Osteocyte (in vitro differentiated cells): ENCODE measurements around the gene ABLIM1. TPM values are rescaled to one million over a fixed set of nuclear protein-coding genes. Genes with fewer than 3 reads are reported as not detected.

Experiments used
- DNase-seq: peaks from one replicate; pipeline ENCODE4 v3.0.0; 2021; ENCODE audit warnings: mixed read lengths; ENCODE audit not compliant: unreplicated experiment; ENCODE audit errors: extremely low spot score
- H3K27ac Mint-ChIP-seq: one replicate; pipeline ENCODE4 v1.8.0; 2021; ENCODE audit warnings: mild to moderate bottlenecking, mixed read lengths; ENCODE audit not compliant: unreplicated experiment
- H3K27me3 Mint-ChIP-seq: one replicate; pipeline ENCODE4 v1.8.0; 2021; ENCODE audit warnings: mixed read lengths; ENCODE audit not compliant: unreplicated experiment
- H3K36me3 Mint-ChIP-seq: one replicate; pipeline ENCODE4 v1.8.0; 2021; ENCODE audit warnings: mixed read lengths; ENCODE audit not compliant: unreplicated experiment
- H3K4me1 Mint-ChIP-seq: one replicate; pipeline ENCODE4 v1.8.0; 2021; ENCODE audit warnings: mixed read lengths; ENCODE audit not compliant: unreplicated experiment
- H3K4me3 Mint-ChIP-seq: one replicate; pipeline ENCODE4 v1.8.0; 2021; ENCODE audit warnings: mild to moderate bottlenecking, moderate library complexity, mixed read lengths; ENCODE audit not compliant: unreplicated experiment
- H3K9me3 Mint-ChIP-seq: one replicate; pipeline ENCODE4 v1.8.0; 2021; ENCODE audit warnings: mixed read lengths; ENCODE audit not compliant: unreplicated experiment
- CTCF ChIP-seq: fragments of 200-600 bp; sonication (generic); IDR thresholded peaks from 2 replicates; pipeline ENCODE4 v1.5.0; 2021; ENCODE audit warnings: antibody characterized with exemption, mild to moderate bottlenecking, moderate library complexity
- total RNA-seq: library from RNA; stranded (reverse); gene quantifications from 2 replicates; pipeline ENCODE4 v1.2.1, GENCODE V29; 2021

ABLIM1 gene
- total RNA-seq, 1 donor from 2014 or later = 39.0 TPM

GRCh38 chr10:114491419-114491818 lies 166.7 kb downstream of the ABLIM1 start:
- no peaks in the 10 kb centered on the region for H3K27me3 Mint-ChIP-seq
- TF ChIP-seq CTCF = no peak
- H3K4me1 Mint-ChIP-seq = peaks cover 6% of the 10 kb centered on the region
- no peaks in the 10 kb centered on the region for H3K9me3 Mint-ChIP-seq
- H3K4me3 Mint-ChIP-seq = no peak overlapping the region
- no peak overlapping the region for H3K27ac Mint-ChIP-seq
- H3K36me3 Mint-ChIP-seq = peaks cover 10% of the 10 kb centered on the region
- no peak for DNase-seq

GRCh38 chr10:114489521-114490310 lies 168.4 kb downstream of the ABLIM1 start:
- DNase-seq = no peak
- no peak overlapping the region for H3K27ac Mint-ChIP-seq
- H3K9me3 Mint-ChIP-seq = peaks cover 8% of the 10 kb centered on the region
- H3K4me3 Mint-ChIP-seq = no peak overlapping the region
- H3K27me3 Mint-ChIP-seq = no peaks in the 10 kb centered on the region
- peaks cover 16% of the 10 kb centered on the region for H3K36me3 Mint-ChIP-seq
- H3K4me1 Mint-ChIP-seq = peaks cover 10% of the 10 kb centered on the region
- TF ChIP-seq CTCF = no peak

- H3K4me1 Mint-ChIP-seq = peaks cover 10% of the 10 kb centered on the region
- H3K36me3 Mint-ChIP-seq = peaks cover 22% of the 10 kb centered on the region
- H3K9me3 Mint-ChIP-seq = peaks cover 9% of the 10 kb centered on the region
- no peak for TF ChIP-seq CTCF
- no peaks in the 10 kb centered on the region for H3K27me3 Mint-ChIP-seq
- no peak for DNase-seq
- no peak overlapping the region for H3K27ac Mint-ChIP-seq
- H3K4me3 Mint-ChIP-seq = no peak overlapping the region
Measured at GRCh38 chr10:114487815-114488536, 170.1 kb downstream of the ABLIM1 start.

GRCh38 chr10:114486938-114487814 lies 170.9 kb downstream of the ABLIM1 start:
- H3K36me3 Mint-ChIP-seq = peaks cover 22% of the 10 kb centered on the region
- no peak for TF ChIP-seq CTCF
- no peak overlapping the region for H3K27ac Mint-ChIP-seq
- H3K4me3 Mint-ChIP-seq = no peak overlapping the region
- no peaks in the 10 kb centered on the region for H3K27me3 Mint-ChIP-seq
- peaks cover 4% of the 10 kb centered on the region for H3K4me1 Mint-ChIP-seq
- peaks cover 9% of the 10 kb centered on the region for H3K9me3 Mint-ChIP-seq
- DNase-seq = no peak
